ENCODE results near the gene CTDP1. TPM values are rescaled to one million over a fixed set of nuclear protein-coding genes. Genes with fewer than 3 reads are reported as not detected.

CTDP1 gene
- 16.5 and 20.4 TPM in 2 replicates for total RNA-seq (2014; rRNA removed; shearing (Covaris generic))

GRCh38 chr18:79679552-79680099 lies at the start of gene CTDP1:
Gene CTDP1, plus strand, starts transcription at chr18:79679803. Its CDS starts 145 bp downstream, at chr18:79679948.
- DNase-seq (ENCODE audit: low spot score), result peak; percentile 57

- no peak for DNase-seq (ENCODE audit: low spot score)
Measured at GRCh38 chr18:79630281-79631095, 49.1 kb upstream of the CTDP1 start.

- DNase-seq (ENCODE audit: low spot score), result no peak
Measured at GRCh38 chr18:79631096-79631507, 48.5 kb upstream of the CTDP1 start.

GRCh38 chr18:79631761-79632446 lies 47.7 kb upstream of the CTDP1 start:
- no peak for DNase-seq (ENCODE audit: low spot score)

GRCh38 chr18:79632765-79633164 lies 46.8 kb upstream of the CTDP1 start:
- no peak for DNase-seq (ENCODE audit: low spot score)

- DNase-seq (ENCODE audit: low spot score), result no peak
Measured at GRCh38 chr18:79634186-79634585, 45.4 kb upstream of the CTDP1 start.

GRCh38 chr18:79634593-79635426 lies 44.8 kb upstream of the CTDP1 start:
- DNase-seq (ENCODE audit: low spot score), result peak; percentile 6

GRCh38 chr18:79635427-79635726 lies 44.2 kb upstream of the CTDP1 start:
- no peak for DNase-seq (ENCODE audit: low spot score)

GRCh38 chr18:79637181-79637920 lies 42.3 kb upstream of the CTDP1 start:
- no peak for DNase-seq (ENCODE audit: low spot score)

GRCh38 chr18:79637921-79638909 lies 41.4 kb upstream of the CTDP1 start:
- DNase-seq (ENCODE audit: low spot score), result no peak

GRCh38 chr18:79639072-79639829 lies 40.4 kb upstream of the CTDP1 start:
- DNase-seq (ENCODE audit: low spot score), result no peak

- DNase-seq (ENCODE audit: low spot score), result no peak
Measured at GRCh38 chr18:79640064-79640672, 39.4 kb upstream of the CTDP1 start.

GRCh38 chr18:79640875-79641274 lies 38.7 kb upstream of the CTDP1 start:
- no peak for DNase-seq (ENCODE audit: low spot score)

GRCh38 chr18:79641722-79642497 lies 37.7 kb upstream of the CTDP1 start:
- no peak for DNase-seq (ENCODE audit: low spot score)

GRCh38 chr18:79642626-79643025 lies 37.0 kb upstream of the CTDP1 start:
- DNase-seq (ENCODE audit: low spot score), result no peak

- DNase-seq (ENCODE audit: low spot score), result no peak
Measured at GRCh38 chr18:79643054-79643984, 36.3 kb upstream of the CTDP1 start.

Data from A172 (cell line).